OCI-LY3 (cell line): ENCODE data around the gene EHBP1L1.

Experiments
- CTCF ChIP-seq: fragments of 200-600, 300-600 bp; sonication (generic); IDR thresholded peaks from 2 replicates; pipeline ENCODE4 v1.5.1; 2014; ENCODE audit warnings: antibody characterized with exemption, low read length, low read depth
- EZH2phosphoT487 ChIP-seq: fragments of 200-600 bp; shearing (Covaris generic); IDR thresholded peaks from 2 replicates; pipeline ENCODE4 v1.6.1; 2018; ENCODE audit warnings: antibody characterized with exemption, mixed run types, low read depth

GRCh38 chr11:65569973-65570918 is 5.6 kb upstream of the EHBP1L1 start, which contains the start of gene ZNRD2:
- peak; percentile 65 for TF ChIP-seq CTCF
- TF ChIP-seq EZH2phosphoT487 = no peak
